Measurements from ENCODE around the gene DDRGK1. TPM values are rescaled to one million over a fixed set of nuclear protein-coding genes. Genes with fewer than 3 reads are reported as not detected.

The DDRGK1 gene
- total and polyA plus RNA-seq, 2 of the 8 experiments (the other 6 are each of a cell fraction or from before 2014, with no cell fraction given) = 29.4 to 42.0 TPM

GRCh38 chr20:3199206-3199605 lies 5.3 kb downstream of the DDRGK1 start:
- 48% methylated on average over 2 of the region's 2 CpGs; no CpG with 5 or more reads in 1 of the 2 experiments for WGBS, 2 experiments (ENCODE audit: extremely low coverage in 1 of 2, insufficient coverage in 1 of 2, insufficient read length in 1 of 2, insufficient replicate concordance in 2 of 2, low coverage in 1 of 2, low lambda C conversion rate in 2 of 2, missing lambda C conversion rate in 1 of 2)
- Histone ChIP-seq H4K8ac (ENCODE audit: extremely low read depth, insufficient read depth, low read length) (no peak overlapping the region), H3K23me2 (ENCODE audit: low read depth, low read length) (no peaks in the 10 kb centered on the region), H3K14ac (ENCODE audit: insufficient read length) (no peak overlapping the region), H3K79me2 (ENCODE audit: control insufficient read depth in 1 of 2, insufficient read depth in 2 of 2, low read length in 2 of 2) (peaks cover 0 to 19% of the 10 kb centered on the region in 2 experiments; a peak in 1 of 4 replicates), H3K9ac (replicated peaks in 1 of 4; ENCODE audit: extremely low read depth in 1 of 4, low read depth in 3 of 4, low read length in 3 of 4) (no peak overlapping the region), H3K4me3 (ENCODE audit: extremely low read depth in 1 of 4, insufficient read depth in 2 of 4, low read depth in 3 of 4, low read length in 4 of 4) (no peak overlapping the region), H3K36me3 (ENCODE audit: control insufficient read depth in 2 of 4, insufficient read depth in 4 of 4, low read length in 3 of 4) (peaks cover 21 to 46% (median 31%) of the 10 kb centered on the region in 4 experiments), H3K23ac (ENCODE audit: insufficient read length) (no peak overlapping the region), H3K56ac (replicated peaks; ENCODE audit: insufficient read length, low read depth, low read length) (no peak overlapping the region), H3K4ac (replicated peaks; ENCODE audit: insufficient read length, low read depth, low read length) (no peak overlapping the region), H3K18ac (ENCODE audit: extremely low read depth, low read length) (no peak overlapping the region), H2BK120ac (replicated peaks; ENCODE audit: low read depth, low read length) (no peak overlapping the region), H2BK15ac (ENCODE audit: low read length) (no peak overlapping the region), H4K20me1 (replicated peaks in 1 of 2; ENCODE audit: control insufficient read depth in 1 of 2, insufficient read depth in 2 of 2, low read length in 2 of 2) (peaks cover 0 to 17% of the 10 kb centered on the region in 2 experiments), H4K91ac (replicated peaks; ENCODE audit: insufficient read length, low read length) (no peak overlapping the region), H3K27me3 (replicated peaks in 1 of 4; ENCODE audit: control insufficient read depth in 3 of 4, extremely low read depth in 1 of 4, insufficient read depth in 3 of 4, low read length in 3 of 4) (no peaks in the 10 kb centered on the region), H2BK12ac (ENCODE audit: low read depth, low read length) (no peak overlapping the region), H3K9me3 (ENCODE audit: insufficient read depth in 2 of 2, low read depth in 1 of 2, low read length in 1 of 2) (no peaks in the 10 kb centered on the region), H3K4me2 (ENCODE audit: insufficient read depth in 1 of 2, low read depth in 2 of 2, low read length in 2 of 2) (no peak overlapping the region), H3K79me1 (ENCODE audit: low read depth, low read length) (peaks cover 10% of the 10 kb centered on the region), H2AFZ (ENCODE audit: low read length) (no peak overlapping the region), H2BK5ac (ENCODE audit: low read depth, low read length) (no peak overlapping the region), H2BK20ac (ENCODE audit: low read length) (no peak overlapping the region), H4K5ac (ENCODE audit: insufficient read length, low read depth, low read length) (no peak overlapping the region), H2AK5ac (ENCODE audit: low read depth, low read length) (no peak overlapping the region), H3K4me1 (replicated peaks in 1 of 4; ENCODE audit: control insufficient read depth in 3 of 4, insufficient read depth in 4 of 4, low read length in 3 of 4) (peaks cover 0 to 7% (median 5%) of the 10 kb centered on the region in 4 experiments; a peak in 6 of 7 replicates), H3K27ac (ENCODE audit: low read depth, low read length) (no peak overlapping the region)
- FAIRE-seq = no peak
- no peak for DNase-seq (ENCODE audit: low read depth in 1 of 2, low spot score in 2 of 2)
- ChIA-PET CTCF (ENCODE audit: partially characterized antibody) (no interaction called here), POLR2A (ENCODE audit: partially characterized antibody) (interaction anchor here (2.2 to 2.3 kb wide), 2 partner anchors 11 to 26 kb away, joined by 6 to 8 read pairs; no protein-coding TSS in a partner anchor)
- TF ChIP-seq RNF2 (IDR thresholded peaks at IDR 0.05; ENCODE audit: borderline replicate concordance, low read depth, low read length, missing control alignments, poor library complexity, severe bottlenecking) (no peak), NANOG (IDR thresholded peaks at IDR 0.05; ENCODE audit: insufficient read depth, low read depth, low read length, poor library complexity, severe bottlenecking) (no peak), TCF12 (IDR thresholded peaks at IDR 0.05; ENCODE audit: low read depth, low read length) (no peak), SUZ12 (IDR thresholded peaks at IDR 0.05; ENCODE audit: low read length) (no peak), SP1 (IDR thresholded peaks at IDR 0.05; ENCODE audit: low read depth, low read length) (no peak), NRF1 (IDR thresholded peaks at IDR 0.05; ENCODE audit: low read depth, low read length) (no peak), MAX (IDR thresholded peaks at IDR 0.05) (no peak)
